ENCODE results near the gene KIF3A. TPM values are rescaled to one million over a fixed set of nuclear protein-coding genes. Genes with fewer than 3 reads are reported as not detected.

The KIF3A gene
- total RNA-seq, 1 experiment from 2014 or later: 13.2 TPM

DNA sequence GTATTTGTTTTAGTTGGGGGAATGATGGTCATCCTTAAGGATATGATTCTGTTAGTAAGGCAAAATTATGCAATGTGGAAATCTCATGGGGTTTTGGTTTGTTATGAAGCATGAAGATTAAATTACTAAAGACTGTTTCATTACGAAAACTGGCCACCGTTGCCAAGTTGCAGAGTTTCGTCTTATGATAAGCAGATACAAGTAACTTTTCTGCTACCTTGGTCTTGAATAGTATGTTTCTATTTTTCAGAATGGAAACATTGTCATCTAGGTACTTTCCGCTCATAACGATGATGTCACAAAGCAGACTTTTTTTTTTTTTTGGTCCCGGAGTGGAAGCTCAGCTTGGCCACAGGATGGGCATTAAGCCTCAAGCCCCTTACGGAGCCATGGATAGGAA lies 14.1 kb upstream of the KIF3A start:
- Histone ChIP-seq H3K79me1 (ENCODE audit: insufficient read depth, low read depth, low read length, poor library complexity, severe bottlenecking) (no peaks in the 10 kb centered on the region), H2BK12ac (ENCODE audit: insufficient read length, low read depth, low read length) (no peak overlapping the region), H2AFZ (ENCODE audit: low read length) (no peak overlapping the region), H2AK5ac (ENCODE audit: insufficient read length, low read length) (no peak overlapping the region), H3K27ac (ENCODE audit: insufficient read length, low read depth, low read length) (no peak overlapping the region), H3K23me2 (ENCODE audit: insufficient read length, low read depth, low read length, poor library complexity, severe bottlenecking) (peaks cover 6% of the 10 kb centered on the region), H3K9me3 (ENCODE audit: control insufficient read depth, low read depth, low read length) (no peaks in the 10 kb centered on the region), H4K5ac (ENCODE audit: insufficient read length, low read depth, low read length) (no peak overlapping the region), H3T11ph (ENCODE audit: low read length) (no peak overlapping the region), H3K79me2 (ENCODE audit: insufficient read depth, low read length) (no peaks in the 10 kb centered on the region), H3K9ac (ENCODE audit: extremely low read depth, insufficient read length, low read length) (no peak overlapping the region), H3K14ac (ENCODE audit: insufficient read depth, low read length) (no peak overlapping the region), H4K8ac (replicated peaks; ENCODE audit: insufficient read length, low read depth, low read length) (no peak overlapping the region), H3K4me2 (ENCODE audit: insufficient read depth, insufficient read length, low read length) (no peak overlapping the region), H2BK15ac (ENCODE audit: low read depth, low read length) (no peak overlapping the region), H2BK120ac (ENCODE audit: low read depth, low read length, poor library complexity, severe bottlenecking) (no peak overlapping the region), H3K4ac (ENCODE audit: low read depth, low read length) (no peak overlapping the region), H4K91ac (ENCODE audit: insufficient read length, low read depth, low read length) (no peak overlapping the region), H3K4me1 (ENCODE audit: insufficient read depth, low read length) (no peaks in the 10 kb centered on the region), H3K27me3 (ENCODE audit: insufficient read depth, low read length) (peaks cover 16% of the 10 kb centered on the region; the same call in 1 of the 2 replicates), H3K56ac (ENCODE audit: insufficient read length, low read depth, low read length) (no peak overlapping the region), H4K20me1 (ENCODE audit: control insufficient read depth, insufficient read depth, insufficient read length) (no peaks in the 10 kb centered on the region), H2BK5ac (ENCODE audit: insufficient read length, low read length) (no peak overlapping the region), H3K23ac (ENCODE audit: insufficient read length, low read depth, low read length) (no peak overlapping the region), H2BK20ac (ENCODE audit: low read depth, low read length, poor library complexity, severe bottlenecking) (no peak overlapping the region), H3K18ac (ENCODE audit: insufficient read length, low read depth, low read length) (no peak overlapping the region)
- peaks cover 0 to 3% of the 10 kb centered on the region in 2 experiments; a peak in 1 of 5 replicates for H3K9me3 Mint-ChIP-seq
- TF ChIP-seq, protein P1, sequence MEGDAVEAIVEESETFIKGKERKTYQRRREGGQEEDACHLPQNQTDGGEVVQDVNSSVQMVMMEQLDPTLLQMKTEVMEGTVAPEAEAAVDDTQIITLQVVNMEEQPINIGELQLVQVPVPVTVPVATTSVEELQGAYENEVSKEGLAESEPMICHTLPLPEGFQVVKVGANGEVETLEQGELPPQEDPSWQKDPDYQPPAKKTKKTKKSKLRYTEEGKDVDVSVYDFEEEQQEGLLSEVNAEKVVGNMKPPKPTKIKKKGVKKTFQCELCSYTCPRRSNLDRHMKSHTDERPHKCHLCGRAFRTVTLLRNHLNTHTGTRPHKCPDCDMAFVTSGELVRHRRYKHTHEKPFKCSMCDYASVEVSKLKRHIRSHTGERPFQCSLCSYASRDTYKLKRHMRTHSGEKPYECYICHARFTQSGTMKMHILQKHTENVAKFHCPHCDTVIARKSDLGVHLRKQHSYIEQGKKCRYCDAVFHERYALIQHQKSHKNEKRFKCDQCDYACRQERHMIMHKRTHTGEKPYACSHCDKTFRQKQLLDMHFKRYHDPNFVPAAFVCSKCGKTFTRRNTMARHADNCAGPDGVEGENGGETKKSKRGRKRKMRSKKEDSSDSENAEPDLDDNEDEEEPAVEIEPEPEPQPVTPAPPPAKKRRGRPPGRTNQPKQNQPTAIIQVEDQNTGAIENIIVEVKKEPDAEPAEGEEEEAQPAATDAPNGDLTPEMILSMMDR (conservative IDR thresholded peaks at IDR 0.05): no peak
- peaks cover 47% of the 10 kb centered on the region for H3K27me3 Mint-ChIP-seq (ENCODE audit: low read depth)
- WGBS (ENCODE audit: extremely low coverage, insufficient read length, low lambda C conversion rate): no CpG with 5 or more reads among the region's 7 CpGs
- H3K36me3 Mint-ChIP-seq (ENCODE audit: insufficient read depth in 1 of 3, low read depth in 3 of 3): no peaks in the 10 kb centered on the region; a peak in 1 of 7 replicates
- no peak overlapping the region for H3K4me3 Mint-ChIP-seq
- H3K27ac Mint-ChIP-seq: no peak overlapping the region
- peaks cover 21 to 30% of the 10 kb centered on the region in 2 experiments for H3K4me1 Mint-ChIP-seq
- DNase-seq: no peak
